Gastrocnemius medialis (tissue), 4 donors: ENCODE data around the gene RNF128. TPM values are rescaled to one million over a fixed set of nuclear protein-coding genes. Genes with fewer than 3 reads are reported as not detected.
"Not testable (repeated sequence)": the region's sequence is repeated elsewhere in the genome, so short reads cannot be mapped to it uniquely, and the experiment has no call there.

ENCODE experiments used
- ATAC-seq, 2 donors: fragments of 150-250 bp; one replicate each; pipeline ENCODE4 v1.9.1; 2016
- DNase-seq, 2 donors: peaks; one replicate each; pipeline ENCODE4 v3.0.0-alpha.2; 2019
- H3K27ac ChIP-seq, 4 donors: fragments of 200-600 bp; sonication (generic); 1 replicate in 1 of 4; 2 replicates in 3 of 4; pipeline ENCODE4 v1.5.1; 2016 to 2018; ENCODE audit warnings: mild to moderate bottlenecking in 2 of 4, moderate library complexity in 1 of 4
- H3K27me3 ChIP-seq, 3 donors: fragments of 200-600 bp; sonication (generic) in 2 of 3; 1 replicate in 1 of 3; 2 replicates in 2 of 3; pipeline versions ENCODE4 v1.5.1 to v1.6.0; 2016 to 2019; ENCODE audit warnings: mild to moderate bottlenecking in 1 of 3, moderate library complexity in 1 of 3
- H3K36me3 ChIP-seq, 2 donors: fragments of 200-600 bp; sonication (generic) in 1 of 2; one replicate each; pipeline ENCODE4 v1.5.1; 2017 to 2018
- H3K4me1 ChIP-seq, 2 donors: fragments of 200-600 bp; sonication (generic) in 1 of 2; one replicate each; pipeline ENCODE4 v1.5.1; 2016 to 2017; ENCODE audit warnings: mild to moderate bottlenecking in 2 of 2
- H3K4me3 ChIP-seq, 4 donors: fragments of 200-600 bp; sonication (generic) in 3 of 4; 1 replicate in 1 of 4; 2 replicates in 3 of 4; pipeline ENCODE4 v1.5.1; 2016 to 2019; ENCODE audit warnings: mild to moderate bottlenecking in 2 of 4
- H3K9me3 ChIP-seq, 3 donors: fragments of 200-600 bp; sonication (generic) in 2 of 3; 1 replicate in 1 of 3; 2 replicates in 2 of 3; pipeline ENCODE4 v1.5.1; 2016 to 2019
- POLR2A ChIP-seq, 2 donors: fragments of 450-650 bp; IDR thresholded peaks; one replicate each; pipeline ENCODE4 v1.6.1; 2017; ENCODE audit warnings: antibody characterized with exemption in 2 of 2, mild to moderate bottlenecking in 2 of 2, moderate library complexity in 2 of 2
- in situ Hi-C, 4 donors: fragments of 200-750 bp; cut with MboI; loops; one replicate each; pipeline versions ENCODE4 v1.15.0 to v1.8.0; 2017; ENCODE audit warnings: low sequenced_read_pairs in 4 of 4
- intact Hi-C: fragments of 100-400 bp; cut with DNase I; formaldehyde crosslinking; loops from one replicate; pipeline ENCODE4 v1.15.1; 2023; ENCODE audit warnings: low total_unique reads
- total RNA-seq, 4 donors: library from RNA; depleted of rRNA; stranded (reverse); fragments of >200 nt; gene quantifications; one replicate each; pipeline versions ENCODE4 v1.1.0 to v1.2.3, GENCODE V29; 2016
- TF ChIP-seq, protein P1 (sequence below), 5 experiments: fragments of 450-650 bp in 3 of 5; fragments of 200-600 bp in 2 of 5; sonication (generic) in 2 of 5; IDR thresholded peaks in 4 of 5; conservative IDR thresholded peaks in 1 of 5; 1 replicate in 4 of 5; 2 replicates in 1 of 5; pipeline ENCODE4 v1.5.1; 2016 to 2019; ENCODE audit warnings: antibody characterized with exemption in 5 of 5, mild to moderate bottlenecking in 3 of 5, moderate library complexity in 3 of 5

Gene RNF128
- total RNA-seq, 4 donors from 2014 or later = 2.7 to 12.2 (median 5.5) TPM

DNA sequence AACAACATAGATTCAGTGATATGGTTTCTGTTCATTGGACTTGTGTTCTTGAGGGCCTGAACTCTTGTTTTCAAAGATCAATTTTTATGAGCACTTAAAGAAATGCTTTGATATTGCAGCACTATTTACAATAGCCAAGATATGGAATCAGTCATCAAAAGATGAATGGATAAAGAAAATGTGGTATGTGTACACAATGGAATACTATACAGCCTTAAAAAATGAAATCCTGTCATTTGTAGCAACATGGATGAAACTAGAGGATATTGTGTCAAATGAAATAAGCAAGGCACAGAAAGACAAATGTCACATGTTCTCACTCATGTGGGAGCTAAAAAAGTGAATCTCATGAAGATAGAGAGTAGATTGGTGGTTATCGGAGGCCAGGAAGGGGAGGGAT, 21.9 kb downstream of the RNF128 start:
- DNase-seq (no peak), ATAC-seq (no peak)
- intact Hi-C loops = no loop called here
- H3K36me3 ChIP-seq = no peaks in the 10 kb centered on the region
- H3K9me3 ChIP-seq = no peaks in the 10 kb centered on the region
- no peak overlapping the region for H3K4me3 ChIP-seq
- in situ Hi-C loops = no loop called here
- no peak for TF ChIP-seq POLR2A (IDR thresholded peaks at IDR 0.05)
- TF ChIP-seq, protein P1, sequence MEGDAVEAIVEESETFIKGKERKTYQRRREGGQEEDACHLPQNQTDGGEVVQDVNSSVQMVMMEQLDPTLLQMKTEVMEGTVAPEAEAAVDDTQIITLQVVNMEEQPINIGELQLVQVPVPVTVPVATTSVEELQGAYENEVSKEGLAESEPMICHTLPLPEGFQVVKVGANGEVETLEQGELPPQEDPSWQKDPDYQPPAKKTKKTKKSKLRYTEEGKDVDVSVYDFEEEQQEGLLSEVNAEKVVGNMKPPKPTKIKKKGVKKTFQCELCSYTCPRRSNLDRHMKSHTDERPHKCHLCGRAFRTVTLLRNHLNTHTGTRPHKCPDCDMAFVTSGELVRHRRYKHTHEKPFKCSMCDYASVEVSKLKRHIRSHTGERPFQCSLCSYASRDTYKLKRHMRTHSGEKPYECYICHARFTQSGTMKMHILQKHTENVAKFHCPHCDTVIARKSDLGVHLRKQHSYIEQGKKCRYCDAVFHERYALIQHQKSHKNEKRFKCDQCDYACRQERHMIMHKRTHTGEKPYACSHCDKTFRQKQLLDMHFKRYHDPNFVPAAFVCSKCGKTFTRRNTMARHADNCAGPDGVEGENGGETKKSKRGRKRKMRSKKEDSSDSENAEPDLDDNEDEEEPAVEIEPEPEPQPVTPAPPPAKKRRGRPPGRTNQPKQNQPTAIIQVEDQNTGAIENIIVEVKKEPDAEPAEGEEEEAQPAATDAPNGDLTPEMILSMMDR (IDR thresholded peaks at IDR 0.05 in 4 of 5, conservative IDR thresholded peaks at IDR 0.05 in 1 of 5) = no peak
- no peaks in the 10 kb centered on the region for H3K4me1 ChIP-seq
- peaks cover 0 to 10% (median 0%) of the 10 kb centered on the region in 3 donors for H3K27me3 ChIP-seq
- H3K27ac ChIP-seq = no peak overlapping the region

DNA sequence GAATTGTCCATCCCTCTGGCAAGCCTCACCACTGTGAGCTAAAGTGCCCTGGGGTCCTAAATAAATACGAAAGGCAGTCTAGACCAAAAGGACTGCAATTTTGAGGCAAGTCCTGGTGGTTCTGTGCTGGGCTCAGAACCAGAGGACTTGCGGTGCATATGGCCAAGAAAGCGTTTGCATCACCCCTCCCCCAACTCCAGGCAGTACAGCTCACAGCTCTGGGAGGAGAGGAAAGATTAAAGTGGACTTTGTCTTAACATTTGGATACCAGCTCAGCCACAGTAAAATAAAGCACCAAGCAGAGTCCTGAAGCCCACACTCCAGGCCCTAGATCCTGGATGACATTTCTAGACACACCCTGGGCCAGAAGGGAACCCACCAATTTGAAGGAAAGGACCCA, 24.9 kb downstream of the RNF128 start:
- intact Hi-C loops = no loop called here
- DNase-seq = no peak
- TF ChIP-seq, protein P1 (IDR thresholded peaks at IDR 0.05 in 4 of 5, conservative IDR thresholded peaks at IDR 0.05 in 1 of 5) = no peak
- no peak for TF ChIP-seq POLR2A (IDR thresholded peaks at IDR 0.05)
- Histone ChIP-seq H3K27me3 (peaks cover 0 to 10% (median 0%) of the 10 kb centered on the region in 3 donors), H3K9me3 (no peaks in the 10 kb centered on the region), H3K4me3 (no peak overlapping the region), H3K4me1 (no peaks in the 10 kb centered on the region), H3K27ac (no peak overlapping the region), H3K36me3 (no peaks in the 10 kb centered on the region)
- no peak for ATAC-seq
- in situ Hi-C loops = no loop called here

DNA sequence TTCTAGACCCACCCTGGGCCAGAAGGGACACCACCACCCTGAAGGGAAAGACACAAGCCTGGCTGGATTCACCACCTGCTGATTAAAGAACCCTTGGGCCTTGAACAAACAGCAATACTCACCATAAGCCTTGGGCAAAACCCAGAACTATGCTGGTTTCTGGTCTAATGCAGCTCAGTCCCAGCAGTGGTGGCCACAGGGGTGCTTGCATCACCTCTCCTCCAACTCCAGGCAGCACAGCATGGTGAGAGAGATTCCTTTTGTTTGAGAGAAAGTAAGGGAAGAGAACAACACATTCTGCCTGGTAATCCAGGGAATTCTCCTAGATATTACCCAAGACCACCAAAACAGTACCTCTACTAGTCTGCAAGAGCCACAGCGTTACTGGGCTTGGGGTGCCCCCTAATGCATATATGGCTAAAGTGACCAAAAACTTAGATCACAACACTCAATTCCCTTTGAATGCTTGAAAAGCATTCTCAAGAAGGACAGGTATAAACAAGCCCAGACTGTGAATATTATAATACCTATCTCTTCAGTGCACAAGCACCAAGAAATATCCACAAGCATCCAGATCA, 25.7 kb downstream of the RNF128 start:
- Histone ChIP-seq H3K9me3 (no peaks in the 10 kb centered on the region), H3K4me3 (no peak overlapping the region), H3K27me3 (peaks cover 0 to 7% (median 0%) of the 10 kb centered on the region in 3 donors), H3K27ac (no peak overlapping the region), H3K36me3 (no peaks in the 10 kb centered on the region), H3K4me1 (no peaks in the 10 kb centered on the region)
- TF ChIP-seq, protein P1 (IDR thresholded peaks at IDR 0.05 in 4 of 5, conservative IDR thresholded peaks at IDR 0.05 in 1 of 5) = no peak
- no peak for TF ChIP-seq POLR2A (IDR thresholded peaks at IDR 0.05)
- in situ Hi-C loops (no loop called here), intact Hi-C loops (no loop called here)
- no peak for ATAC-seq
- no peak for DNase-seq

DNA sequence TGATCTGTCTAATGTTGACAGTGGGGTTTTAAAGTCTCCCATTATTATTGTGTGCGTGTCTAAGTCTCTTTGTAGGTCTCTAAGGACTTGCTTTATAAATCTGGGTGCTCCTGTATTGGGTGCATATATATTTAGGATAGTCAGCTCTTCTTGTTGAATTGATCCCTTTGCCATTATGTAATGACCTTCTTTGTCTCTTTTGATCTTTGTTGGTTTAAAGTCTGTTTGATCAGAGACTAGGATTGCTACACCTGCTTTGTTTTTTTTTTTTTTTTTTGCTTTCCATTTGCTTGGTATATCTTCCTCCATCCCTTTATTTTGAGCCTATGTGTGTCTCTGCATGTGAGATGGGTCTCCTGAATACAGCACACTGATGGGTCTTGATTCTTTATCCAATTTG, 42.8 kb downstream of the RNF128 start:
- in situ Hi-C loops, ATAC-seq: not testable (repeated sequence)

DNA sequence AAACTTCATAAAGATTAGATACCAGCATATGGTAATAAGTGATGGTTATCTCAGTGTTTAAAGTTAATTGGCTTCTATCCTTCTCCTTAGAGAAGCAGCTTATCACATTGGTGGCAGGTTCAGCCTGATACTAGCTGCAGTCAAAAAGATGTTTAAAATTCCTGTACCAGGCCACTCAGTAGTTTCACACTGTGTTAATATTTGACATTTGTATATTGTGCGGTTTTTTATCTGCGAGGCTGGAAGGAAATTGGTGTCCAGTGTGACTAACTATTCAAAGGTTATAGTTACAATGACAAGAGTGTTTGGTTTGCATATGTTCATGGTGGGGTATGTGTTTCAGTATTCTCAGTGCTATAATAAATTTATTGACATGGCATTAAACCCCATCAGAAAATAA, 48.5 kb downstream of the RNF128 start:
- ATAC-seq = no peak
- no peak for DNase-seq
- intact Hi-C loops (no loop called here), in situ Hi-C loops (loop anchor here in 3 of 4 donors (25.0 kb wide), 2 partner anchors 163 to 288 kb away; partner anchors contain the start of gene RADX (in 1 of the 3))
- no peaks in the 10 kb centered on the region for H3K9me3 ChIP-seq
- H3K4me3 ChIP-seq = no peak overlapping the region
- H3K27me3 ChIP-seq = peaks cover 0 to 5% (median 0%) of the 10 kb centered on the region in 3 donors
- no peaks in the 10 kb centered on the region for H3K4me1 ChIP-seq
- no peak for TF ChIP-seq POLR2A (IDR thresholded peaks at IDR 0.05)
- TF ChIP-seq, protein P1 (IDR thresholded peaks at IDR 0.05 in 4 of 5, conservative IDR thresholded peaks at IDR 0.05 in 1 of 5) = no peak
- H3K36me3 ChIP-seq = no peaks in the 10 kb centered on the region
- H3K27ac ChIP-seq = no peak overlapping the region

More for the DNA sequence above, 42.8 kb downstream of the RNF128 start:
- H3K36me3 ChIP-seq, H3K9me3 ChIP-seq, intact Hi-C loops, H3K4me3 ChIP-seq, H3K27ac ChIP-seq, DNase-seq, H3K27me3 ChIP-seq, H3K4me1 ChIP-seq: not testable (repeated sequence)
